ENCODE data around the gene FAF2.
A peak's percentile ranks its signal among the peaks of the same experiment; 100 is the strongest.
"Not testable (repeated sequence)": the region's sequence is repeated elsewhere in the genome, so short reads cannot be mapped to it uniquely, and the experiment has no call there.

FAF2 gene, protein sequence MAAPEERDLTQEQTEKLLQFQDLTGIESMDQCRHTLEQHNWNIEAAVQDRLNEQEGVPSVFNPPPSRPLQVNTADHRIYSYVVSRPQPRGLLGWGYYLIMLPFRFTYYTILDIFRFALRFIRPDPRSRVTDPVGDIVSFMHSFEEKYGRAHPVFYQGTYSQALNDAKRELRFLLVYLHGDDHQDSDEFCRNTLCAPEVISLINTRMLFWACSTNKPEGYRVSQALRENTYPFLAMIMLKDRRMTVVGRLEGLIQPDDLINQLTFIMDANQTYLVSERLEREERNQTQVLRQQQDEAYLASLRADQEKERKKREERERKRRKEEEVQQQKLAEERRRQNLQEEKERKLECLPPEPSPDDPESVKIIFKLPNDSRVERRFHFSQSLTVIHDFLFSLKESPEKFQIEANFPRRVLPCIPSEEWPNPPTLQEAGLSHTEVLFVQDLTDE

DNA sequence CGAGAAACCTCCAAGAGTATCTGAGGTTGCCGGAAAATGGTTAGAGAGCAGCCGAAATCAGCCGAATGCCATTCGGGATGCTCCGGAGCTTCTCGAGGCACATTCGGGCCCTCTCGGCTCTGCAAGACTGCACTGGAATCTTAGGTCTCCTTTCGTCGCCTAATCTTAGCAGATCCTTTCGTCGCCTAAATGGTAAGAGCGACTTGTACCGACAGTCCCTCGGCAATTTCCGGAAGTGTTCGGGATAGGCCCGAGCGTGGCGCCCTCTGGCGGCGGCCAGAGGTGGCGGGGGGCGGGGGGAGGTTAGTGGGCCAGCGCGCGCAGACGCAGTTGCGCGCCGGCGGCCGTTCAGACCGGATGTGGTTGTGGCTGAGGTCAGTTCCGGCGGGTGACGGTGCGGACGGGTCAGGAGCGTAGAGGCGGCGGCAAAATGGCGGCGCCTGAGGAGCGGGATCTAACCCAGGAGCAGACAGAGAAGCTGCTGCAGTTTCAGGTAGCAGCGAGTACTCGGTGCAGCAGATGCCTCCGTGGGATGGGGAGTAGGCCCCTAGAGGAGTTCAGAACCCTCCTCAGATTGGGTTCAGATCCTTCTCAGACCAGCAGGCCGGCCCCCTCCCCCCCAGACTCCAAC, at the start of gene FAF2:
TSS of gene FAF2 (plus strand) at position 408 of the 631 bp plus-strand sequence. CDS start at position 431, 23 bp downstream.
- peak; percentile 99 for DNase-seq (ENCODE audit: low read depth)

DNA sequence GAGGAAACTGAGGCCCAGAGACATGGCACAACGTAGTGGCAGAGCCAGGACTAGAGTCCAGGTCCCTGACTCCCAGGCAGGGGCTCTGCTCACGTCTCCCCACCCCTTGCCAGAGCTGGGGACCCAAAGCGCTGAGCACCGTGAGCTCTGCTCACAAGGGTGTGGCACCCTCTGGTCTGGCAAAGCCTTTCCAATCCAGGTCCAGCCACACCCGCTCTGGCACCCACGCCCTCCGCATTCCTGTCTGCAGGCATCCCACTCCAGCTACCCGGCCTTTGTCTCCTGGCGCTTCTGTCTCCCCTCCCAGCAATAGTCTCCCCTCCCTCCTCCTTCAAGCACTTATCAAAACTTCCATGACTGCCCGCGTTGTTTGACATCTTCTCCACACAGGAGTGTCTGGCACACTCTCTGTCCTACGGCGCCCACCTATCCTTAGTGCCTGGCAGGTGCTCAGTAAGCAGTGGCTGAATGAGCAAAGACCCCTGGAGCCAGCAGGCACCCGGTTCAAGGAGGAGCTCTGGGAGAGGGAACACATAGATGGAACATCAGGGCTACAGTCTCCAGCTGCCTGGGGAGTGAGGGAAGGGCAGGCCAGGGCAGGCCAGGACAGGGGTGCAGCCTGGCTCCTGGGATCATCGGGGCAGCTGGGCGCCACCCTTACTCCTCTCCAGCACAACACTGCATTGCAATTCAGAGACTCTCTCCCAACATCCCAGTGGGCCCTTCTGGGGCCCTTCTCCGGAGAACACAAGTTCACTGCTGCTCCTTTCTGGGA, 47.6 kb upstream of the FAF2 start:
- DNase-seq (ENCODE audit: low read depth): no peak

DNA sequence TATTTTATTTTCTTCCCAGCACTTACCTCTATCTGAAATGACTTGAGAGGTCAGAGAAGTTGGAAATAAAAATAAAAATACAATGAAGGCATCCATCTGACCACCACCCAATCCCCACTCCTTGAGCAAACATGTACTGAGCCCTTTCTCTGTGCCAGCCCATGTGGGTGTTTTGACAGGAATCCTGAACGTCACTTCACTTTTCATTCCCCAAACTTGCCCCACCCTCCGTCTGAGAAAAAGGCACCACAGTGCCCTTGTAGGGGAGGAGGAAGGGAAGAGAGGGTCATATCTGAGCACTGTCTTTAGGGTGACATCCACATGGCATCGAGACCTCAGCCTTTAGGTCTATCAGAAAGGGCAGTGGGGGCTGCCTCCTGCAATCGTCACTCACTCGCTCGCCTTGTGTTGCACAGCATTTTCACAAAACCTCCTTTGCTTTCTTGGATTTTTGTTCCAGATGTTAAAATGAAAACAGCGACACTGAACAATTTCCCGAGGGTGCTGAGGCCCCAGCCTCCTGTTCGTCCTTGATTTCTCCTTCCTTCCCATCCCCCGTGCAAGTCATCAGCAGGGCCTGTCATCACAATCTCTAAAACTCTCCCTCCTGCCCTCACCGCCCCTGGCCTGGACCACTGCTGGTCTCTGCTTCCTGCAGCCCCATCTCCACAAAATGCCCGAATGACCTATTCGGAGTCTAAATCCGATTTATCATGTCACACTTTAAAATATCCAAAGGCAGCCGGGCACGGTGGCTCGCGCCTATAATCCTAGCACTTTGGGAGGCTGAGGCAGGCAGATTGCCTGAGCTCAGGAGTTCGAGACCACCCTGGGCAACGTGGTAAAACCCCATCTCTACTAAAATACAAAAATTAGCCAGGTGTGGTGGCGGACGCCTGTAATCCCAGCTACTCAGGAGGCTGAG, 46.6 kb upstream of the FAF2 start:
- no peak for DNase-seq (ENCODE audit: low read depth)

DNA sequence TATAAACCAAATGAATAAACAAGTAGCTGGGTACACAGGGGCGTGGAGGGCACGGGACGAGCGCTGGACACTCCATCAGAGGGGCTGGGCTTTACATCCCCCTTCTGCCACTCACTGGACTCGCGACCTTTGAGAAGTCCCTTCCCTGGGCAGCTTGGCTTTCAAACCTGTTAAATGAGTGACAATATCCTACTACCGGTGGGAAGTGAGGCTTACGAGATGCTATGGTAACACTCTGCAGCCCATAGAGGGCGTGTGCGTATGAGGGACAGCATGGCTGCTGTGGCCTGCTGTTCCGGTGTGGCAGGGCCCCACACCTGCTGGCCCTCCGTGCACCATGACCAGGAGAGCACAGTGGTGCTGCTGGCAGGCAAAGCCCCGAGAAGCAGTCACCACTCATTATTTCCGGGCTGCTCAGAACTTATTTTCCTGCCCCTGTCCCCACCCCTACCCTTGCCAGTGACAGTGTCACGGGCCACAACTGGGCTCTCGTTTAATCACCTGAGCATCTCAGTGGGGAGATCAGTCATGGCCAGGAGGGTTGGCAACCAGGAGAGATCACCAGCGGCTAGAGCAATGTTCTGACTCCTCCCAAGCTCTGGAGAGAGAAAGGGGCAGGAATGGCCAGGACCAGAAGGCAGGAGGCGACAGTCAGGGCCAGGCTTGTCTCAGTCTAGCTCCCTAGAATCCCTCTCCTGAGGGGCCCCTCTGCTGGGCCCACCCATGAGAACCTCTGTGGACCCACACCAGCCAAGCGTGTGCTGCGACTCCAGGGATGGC, 42.3 kb upstream of the FAF2 start:
- DNase-seq (ENCODE audit: low read depth): no peak

DNA sequence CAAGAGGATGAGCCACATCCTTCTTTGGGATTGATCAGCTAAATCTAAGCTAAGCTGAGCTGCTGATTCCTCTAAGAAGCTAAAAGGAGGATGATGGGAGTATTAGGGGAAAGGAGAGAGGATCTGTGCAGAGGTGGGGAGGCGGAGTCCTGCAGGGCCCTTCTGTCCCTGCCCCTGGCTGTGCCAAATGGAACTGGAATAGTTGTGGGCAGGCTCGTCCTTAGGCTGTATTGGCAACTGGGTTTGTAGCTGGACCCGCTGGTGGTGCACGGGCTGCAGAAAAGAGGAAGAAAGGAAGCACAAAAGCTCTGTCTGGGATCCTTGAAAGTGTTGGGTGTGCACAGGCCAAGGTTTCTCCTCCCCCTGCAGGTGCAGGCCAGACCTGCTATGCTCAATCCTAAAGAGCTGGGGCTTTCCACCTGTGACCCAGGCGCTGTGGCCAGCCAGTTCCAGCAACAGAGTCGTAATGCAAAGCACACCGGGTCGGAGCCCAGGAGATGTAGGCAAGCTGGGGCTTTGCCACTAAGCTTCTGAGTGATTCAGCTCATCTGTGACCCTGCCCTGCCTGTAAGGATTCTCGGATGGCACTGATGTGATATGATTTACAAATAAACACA, 41.6 kb upstream of the FAF2 start:
- no peak for DNase-seq (ENCODE audit: low read depth)

DNA sequence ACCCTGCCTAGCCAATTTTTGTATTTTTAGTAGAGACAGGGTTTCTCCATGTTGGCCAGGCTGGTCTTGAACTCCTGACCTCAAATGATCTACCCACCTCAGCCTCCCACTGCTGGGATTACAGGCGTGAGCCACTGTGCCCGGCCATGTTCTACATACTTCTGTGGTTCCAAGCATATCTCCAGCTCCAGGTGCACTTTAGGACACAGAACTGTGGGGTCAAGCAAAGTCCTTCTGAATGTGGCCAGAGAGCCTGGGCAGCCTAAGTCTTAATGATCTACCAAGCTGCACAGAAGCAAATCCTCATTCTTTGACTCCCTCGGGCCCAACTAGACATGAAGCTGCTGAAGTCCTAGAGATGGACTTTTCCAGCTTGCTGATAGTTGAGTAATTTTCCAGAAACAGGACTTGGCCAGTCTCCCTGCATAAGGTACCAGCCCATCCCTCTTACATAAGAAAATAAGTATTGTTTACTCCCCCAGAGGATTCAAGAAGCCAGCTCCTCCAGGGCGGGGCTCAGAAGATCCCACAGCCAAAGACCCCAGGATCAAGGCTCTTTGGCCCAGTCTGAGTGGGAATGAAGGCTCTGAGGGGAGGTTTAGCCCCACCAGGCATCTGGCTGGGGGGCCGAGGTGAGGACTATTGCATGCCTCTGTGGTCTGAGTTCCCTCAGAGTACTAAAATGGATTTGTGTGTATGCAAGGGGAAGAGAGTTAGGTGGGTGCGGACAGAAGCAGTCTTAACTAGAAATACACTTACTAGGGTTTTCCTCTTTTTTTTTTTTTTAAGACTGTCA, 40.5 kb upstream of the FAF2 start:
- no peak for DNase-seq (ENCODE audit: low read depth)

GRCh38 chr5:176408252-176408573, 40.0 kb upstream of the FAF2 start:
- not testable (repeated sequence) for DNase-seq (ENCODE audit: low read depth)

GRCh38 chr5:176408590-176408989, 39.6 kb upstream of the FAF2 start:
- DNase-seq (ENCODE audit: low read depth): no peak

DNA sequence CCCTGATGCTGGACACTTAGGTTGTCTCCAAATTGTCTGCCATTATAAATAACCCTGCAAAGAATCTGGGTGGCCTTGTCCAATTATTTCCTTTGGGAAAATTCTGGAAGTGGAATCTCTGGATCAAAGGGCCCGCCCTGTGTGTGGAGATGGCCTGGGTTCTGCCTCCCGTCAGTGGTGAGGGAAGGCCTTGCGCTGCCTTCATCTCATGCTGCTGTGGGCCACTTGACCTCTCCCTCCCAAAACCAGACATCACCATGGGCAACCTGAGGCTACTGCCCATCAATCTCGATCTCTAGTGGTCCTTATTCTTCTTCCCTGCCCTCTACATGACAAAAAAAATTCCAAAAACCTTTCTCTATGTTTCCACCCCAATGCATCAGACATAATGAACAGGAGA, 38.4 kb upstream of the FAF2 start:
- no peak for DNase-seq (ENCODE audit: low read depth)

DNA sequence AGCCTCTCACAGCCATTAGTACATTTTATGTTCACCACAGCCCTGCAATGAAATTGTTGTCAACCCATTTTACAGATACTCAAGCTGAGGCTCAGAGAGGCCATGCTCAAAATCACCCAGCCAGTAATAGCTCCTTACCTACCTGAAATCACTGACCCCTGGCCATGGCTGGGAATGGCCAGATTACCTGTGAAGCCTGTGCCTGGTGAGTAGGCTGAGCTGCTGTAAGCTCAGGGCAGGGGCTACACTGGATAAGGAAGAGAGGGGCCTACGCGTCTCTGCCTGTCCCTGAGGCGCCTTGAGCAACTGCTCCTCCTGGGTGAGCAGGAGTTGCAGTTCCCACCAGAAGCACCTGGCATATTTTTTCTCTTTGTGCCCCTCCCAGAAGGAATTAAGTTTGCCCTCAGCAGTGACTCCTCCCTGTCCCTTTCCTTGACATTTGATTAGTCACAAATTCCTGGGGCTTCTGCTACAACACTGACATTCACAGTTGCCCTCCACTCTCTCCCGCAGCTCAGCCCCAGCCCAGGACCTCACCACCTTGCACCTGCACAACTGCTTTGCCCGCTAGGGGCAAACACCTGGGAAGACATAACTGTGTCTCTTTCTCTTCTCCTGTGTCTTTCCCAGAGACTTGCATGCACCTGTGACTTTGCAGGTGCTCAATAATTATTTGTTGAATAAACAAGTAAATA, 37.6 kb upstream of the FAF2 start:
- no peak for DNase-seq (ENCODE audit: low read depth)

DNA sequence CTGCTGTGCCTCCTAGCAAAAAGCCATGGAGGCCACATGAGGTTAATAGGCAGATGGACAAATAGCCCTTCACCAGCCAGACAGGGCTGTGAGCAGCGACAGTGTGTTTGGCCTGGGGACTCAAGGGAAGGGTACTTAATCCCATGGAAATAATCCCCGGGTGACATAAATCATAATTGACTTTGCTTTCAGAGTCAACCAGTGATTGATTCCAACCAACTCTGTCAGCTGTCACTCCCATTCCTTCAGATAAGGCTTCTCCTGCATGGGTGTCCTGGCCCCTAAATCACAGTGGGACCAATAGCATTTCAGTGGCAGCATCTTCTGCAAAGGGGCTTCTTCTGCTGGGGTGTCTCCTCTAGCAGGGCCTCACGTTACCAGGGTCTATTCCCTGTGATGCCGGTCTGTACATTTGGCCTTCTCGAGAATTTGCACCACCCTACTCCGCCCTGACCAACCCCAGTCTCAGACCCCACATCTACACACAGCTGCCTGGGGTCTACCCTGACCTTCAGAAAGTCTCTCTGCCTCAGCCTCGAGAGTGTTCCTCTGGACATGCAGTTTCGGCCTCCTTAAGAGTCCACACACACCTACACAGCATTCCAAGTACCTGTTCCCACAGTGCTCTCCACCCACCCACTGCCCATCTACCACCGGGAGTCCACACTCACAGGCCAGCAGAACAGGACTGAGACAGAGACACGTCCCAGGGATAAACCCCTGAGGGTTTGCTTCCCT, 35.5 kb upstream of the FAF2 start:
- DNase-seq (ENCODE audit: low read depth): no peak

DNA sequence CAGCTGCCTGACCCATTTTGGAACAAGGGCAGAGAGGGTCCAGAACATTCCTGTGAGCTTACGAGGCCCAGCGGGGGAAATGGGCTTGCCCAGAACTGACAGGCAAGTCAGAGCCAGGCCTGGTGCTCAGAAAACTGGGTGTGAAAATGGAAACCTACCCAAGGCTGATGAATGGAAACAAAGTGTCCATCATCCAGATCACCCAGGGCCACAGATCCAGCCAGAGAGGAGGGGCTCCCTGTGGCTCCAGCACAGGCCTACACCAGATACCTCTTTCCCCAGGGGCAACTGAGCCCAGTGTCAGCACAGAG, 35.0 kb upstream of the FAF2 start:
- DNase-seq (ENCODE audit: low read depth): peak; percentile 65

GRCh38 chr5:176413709-176414191, 34.4 kb upstream of the FAF2 start:
- DNase-seq (ENCODE audit: low read depth): no peak

DNA sequence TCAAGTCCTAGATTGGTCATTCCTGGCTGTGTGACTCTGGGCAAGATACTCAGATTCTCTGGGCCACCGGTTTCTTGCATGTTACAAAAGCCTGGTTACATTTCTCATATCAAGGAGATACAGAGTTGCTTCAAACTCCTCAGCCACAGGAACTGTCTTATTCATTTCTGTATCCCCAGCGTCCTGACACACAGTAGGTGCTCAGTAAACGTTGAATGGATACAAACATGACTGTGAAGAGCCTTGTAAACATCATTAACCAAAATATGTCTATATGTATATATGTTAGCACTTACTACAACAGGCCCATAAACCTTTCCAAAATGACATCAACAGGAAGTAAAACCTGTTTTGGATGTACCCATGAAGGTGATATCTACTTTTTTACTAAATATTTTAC, 33.5 kb upstream of the FAF2 start:
- DNase-seq (ENCODE audit: low read depth): no peak

DNA sequence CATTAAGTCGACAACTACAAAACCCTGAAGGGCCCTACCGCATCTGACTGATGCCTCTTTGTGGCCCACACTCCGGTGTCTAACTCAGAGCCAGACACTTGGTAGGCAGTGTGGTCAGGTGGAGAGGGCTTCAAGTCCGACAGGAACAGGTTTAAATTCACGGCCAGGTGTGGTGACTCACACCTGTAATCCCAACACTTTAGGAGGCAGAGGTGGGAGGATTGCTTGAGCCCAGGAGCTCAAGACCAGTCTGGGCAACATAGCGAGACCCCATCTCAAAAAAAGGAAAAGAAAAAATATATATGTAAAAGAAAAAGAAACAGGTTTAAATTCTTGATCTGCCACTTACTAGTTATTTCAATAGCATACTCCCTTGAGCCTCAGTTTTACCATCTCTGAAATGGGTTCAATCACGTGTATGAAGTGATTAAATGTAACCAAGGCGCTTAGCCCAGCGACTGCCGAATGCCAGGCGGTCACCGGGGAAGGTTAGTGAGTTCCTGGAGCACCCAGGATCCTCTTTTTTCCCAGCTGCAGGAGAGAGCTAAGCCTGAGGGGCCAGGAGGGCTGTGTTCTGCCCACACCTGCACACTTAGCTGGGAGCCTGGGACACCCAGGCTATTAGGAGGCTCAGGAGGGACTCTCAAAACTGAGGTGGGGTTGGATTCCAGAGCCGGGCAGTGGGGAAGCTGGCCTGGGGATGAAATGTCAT, 32.8 kb upstream of the FAF2 start:
- no peak for DNase-seq (ENCODE audit: low read depth)

GRCh38 chr5:176415952-176416924, 31.9 kb upstream of the FAF2 start, which contains the start of gene CLTB:
Gene CLTB, minus strand, starts transcription at chr5:176416539. Its CDS starts 176 bp downstream, at chr5:176416363.
- DNase-seq (ENCODE audit: low read depth): peak; percentile 91

All from ELR (cell line).